HepG2 (cell line): ENCODE results near the gene HSD3B7. TPM values are rescaled to one million over a fixed set of nuclear protein-coding genes. Genes with fewer than 3 reads are reported as not detected.

Source experiments
- BCL6 ChIP-seq: IDR thresholded peaks from 2 replicates; pipeline ENCODE4 v1.6.1; 2016; ENCODE audit warnings: missing genetic modification reagents, missing compliant biosample characterization
- BORCS8-MEF2B ChIP-seq: sonication (generic); formaldehyde crosslinking; IDR thresholded peaks from 2 replicates; pipeline ENCODE4 v1.8.0; 2022; ENCODE audit warnings: mild to moderate bottlenecking, missing genetic modification reagents
- ELF1 ChIP-seq: sonication (generic); formaldehyde crosslinking; IDR thresholded peaks from 2 replicates; pipeline ENCODE4 v1.4.0; 2020; ENCODE audit warnings: missing genetic modification reagents
- GATAD2A ChIP-seq: IDR thresholded peaks from 2 replicates; pipeline ENCODE4 v1.6.1; 2016
- HDAC6 ChIP-seq: fragments of 200-600 bp; sonication (generic); IDR thresholded peaks from 2 replicates; pipeline ENCODE4 v1.7.0; 2017; ENCODE audit warnings: mild to moderate bottlenecking, antibody characterized with exemption, low read length, low read depth
- KDM5A ChIP-seq: fragments of 200-600 bp; sonication (generic); IDR thresholded peaks from 2 replicates; pipeline ENCODE4 v1.7.0; 2018; ENCODE audit warnings: antibody characterized with exemption, mild to moderate bottlenecking, low read length, borderline replicate concordance
- MNT ChIP-seq: fragments of 450-650 bp; IDR thresholded peaks from 2 replicates; pipeline ENCODE4 v1.6.1; 2016
- MXD1 ChIP-seq: sonication (generic); formaldehyde crosslinking; IDR thresholded peaks from 2 replicates; pipeline ENCODE4 v1.4.0; 2020; ENCODE audit warnings: mild to moderate bottlenecking, missing genetic modification reagents
- NCOA2 ChIP-seq: sonication (generic); formaldehyde crosslinking; IDR thresholded peaks from 2 replicates; pipeline ENCODE4 v1.8.0; 2022; ENCODE audit warnings: inconsistent platforms
- REL ChIP-seq: sonication (generic); formaldehyde crosslinking; conservative IDR thresholded peaks from 2 replicates; pipeline ENCODE4 v1.8.0; 2022; ENCODE audit warnings: mild to moderate bottlenecking, missing genetic modification reagents, moderate library complexity
- RORA ChIP-seq: sonication (generic); formaldehyde crosslinking; IDR thresholded peaks from 2 replicates; pipeline ENCODE4 v1.5.0; 2020; ENCODE audit warnings: mild to moderate bottlenecking, missing genetic modification reagents, moderate library complexity
- SALL2 ChIP-seq: sonication (generic); formaldehyde crosslinking; IDR thresholded peaks from 2 replicates; pipeline ENCODE4 v1.8.1; 2023; ENCODE audit warnings: mild to moderate bottlenecking, missing genetic modification reagents, inconsistent platforms
- SNRNP70 ChIP-seq: fragments of 200-400 bp; formaldehyde crosslinking; IDR thresholded peaks from 2 replicates; pipeline ENCODE4 v1.6.1; 2017; ENCODE audit warnings: mild to moderate bottlenecking, low read depth, low read length, moderate library complexity
- SP140L ChIP-seq: sonication (generic); formaldehyde crosslinking; IDR thresholded peaks from 2 replicates; pipeline ENCODE4 v1.4.0; 2020; ENCODE audit warnings: missing genetic modification reagents, borderline replicate concordance
- TEF ChIP-seq: sonication (generic); formaldehyde crosslinking; IDR thresholded peaks from 2 replicates; pipeline ENCODE4 v1.5.0; 2020; ENCODE audit warnings: missing genetic modification reagents
- TMF1 ChIP-seq: sonication (generic); formaldehyde crosslinking; IDR thresholded peaks from 2 replicates; pipeline ENCODE4 v1.8.1; 2022; ENCODE audit warnings: low read depth, missing genetic modification reagents
- U2AF1 ChIP-seq: fragments of 200-400 bp; formaldehyde crosslinking; optimal IDR thresholded peaks from 2 replicates; pipeline ENCODE3; 2017; ENCODE audit warnings: mild to moderate bottlenecking, low read depth, low read length
- ZBTB49 ChIP-seq: sonication (generic); formaldehyde crosslinking; IDR thresholded peaks from 2 replicates; pipeline ENCODE4 v1.4.0; 2020; ENCODE audit warnings: missing genetic modification reagents, borderline replicate concordance
- ZBTB7B ChIP-seq: sonication (generic); formaldehyde crosslinking; IDR thresholded peaks from 2 replicates; pipeline ENCODE4 v1.4.0; 2020; ENCODE audit warnings: missing genetic modification reagents
- ZC3H13 ChIP-seq: sonication (generic); formaldehyde crosslinking; IDR thresholded peaks from 2 replicates; pipeline ENCODE4 v1.8.1; 2023; ENCODE audit warnings: mild to moderate bottlenecking, missing genetic modification reagents, moderate library complexity
- ZIK1 ChIP-seq: sonication (generic); formaldehyde crosslinking; IDR thresholded peaks from 2 replicates; pipeline ENCODE4 v1.5.0; 2020; ENCODE audit warnings: mild to moderate bottlenecking, low read depth, missing genetic modification reagents, borderline replicate concordance
- ZNF30 ChIP-seq: sonication (generic); formaldehyde crosslinking; IDR thresholded peaks from 2 replicates; pipeline ENCODE4 v1.5.0; 2020; ENCODE audit warnings: mild to moderate bottlenecking, missing genetic modification reagents
- ZNF331 ChIP-seq: sonication (generic); formaldehyde crosslinking; IDR thresholded peaks from 2 replicates; pipeline ENCODE4 v1.4.0; 2020; ENCODE audit warnings: missing genetic modification reagents
- ZNF572 ChIP-seq: sonication (generic); formaldehyde crosslinking; IDR thresholded peaks from 2 replicates; pipeline ENCODE4 v1.5.1; 2020; ENCODE audit warnings: mild to moderate bottlenecking, missing genetic modification reagents
- ZNF780A ChIP-seq: sonication (generic); formaldehyde crosslinking; IDR thresholded peaks from 2 replicates; pipeline ENCODE4 v1.8.0; 2022; ENCODE audit warnings: mild to moderate bottlenecking, missing genetic modification reagents, moderate library complexity
- ZNF841 ChIP-seq: sonication (generic); formaldehyde crosslinking; IDR thresholded peaks from 2 replicates; pipeline ENCODE4 v1.8.1; 2023; ENCODE audit warnings: missing genetic modification reagents, borderline replicate concordance
- polyA plus RNA-seq, 8 experiments: library from polyadenylated mRNA; depleted of rRNA in 3 of 8; stranded (reverse) in 7 of 8; unstranded in 1 of 8; fragments of >200 nt; fragmentation: Illumina TruSeq in 4 of 8; extraction: Trizol in 4 of 8; gene quantifications; 2 replicates each; pipeline versions ENCODE4 v1.2.1 to v1.2.3, GENCODE V29; 2011 to 2016; ENCODE audit warnings: low read depth in 4 of 8, missing spikeins in 1 of 8, mixed read lengths in 1 of 8; ENCODE audit not compliant: insufficient read depth in 1 of 8
- total RNA-seq, 5 experiments: library from RNA; depleted of rRNA; stranded (reverse); fragments of >200 nt; fragmentation: Illumina TruSeq; extraction: Trizol; gene quantifications; 2 replicates each; pipeline ENCODE4 v1.2.3, GENCODE V29; 2016; ENCODE audit warnings: low read depth in 1 of 5

Gene HSD3B7
- total and polyA plus RNA-seq, 2 of the 13 experiments (the other 11 are each of a cell fraction or from before 2014, with no cell fraction given) = 32.9 to 69.7 TPM

- TF ChIP-seq ZBTB49 (CRISPR knock-in tag) = 0 out of 2 replicates have a peak, but pooled peaks have one; percentile 1
- peak; percentile 50; the same call in 1 of the 2 replicates for TF ChIP-seq MNT
- TF ChIP-seq HDAC6 = no peak
- TF ChIP-seq ZNF331 (CRISPR knock-in tag) = peak; percentile 93
- TF ChIP-seq SNRNP70 = no peak
- no peak; the same call in 1 of the 2 replicates for TF ChIP-seq TEF (CRISPR knock-in tag)
- 0 out of 2 replicates have a peak, but pooled peaks have one; percentile 13 for TF ChIP-seq KDM5A
- TF ChIP-seq U2AF1 = no peak
- TF ChIP-seq ZNF30 (CRISPR knock-in tag) = no peak
- TF ChIP-seq RORA (CRISPR knock-in tag) = no peak
- no peak for TF ChIP-seq ZNF841
- TF ChIP-seq ZC3H13 (CRISPR knock-in tag) = peak; percentile 89; the same call in 1 of the 2 replicates
- TF ChIP-seq SP140L (CRISPR knock-in tag) = 0 out of 2 replicates have a peak, but pooled peaks have one; percentile 70
- peak; percentile 90 for TF ChIP-seq GATAD2A
- no peak; the same call in 1 of the 2 replicates for TF ChIP-seq REL
- TF ChIP-seq BCL6 = no peak; the same call in none of the 2 replicates
- peak; percentile 92 for TF ChIP-seq ELF1 (CRISPR knock-in tag)
- peak; percentile 77 for TF ChIP-seq TMF1 (CRISPR knock-in tag)
- TF ChIP-seq NCOA2 (CRISPR knock-in tag) = peak; percentile 72
- TF ChIP-seq ZNF780A (CRISPR knock-in tag) = peak; percentile 46; the same call in 1 of the 2 replicates
- peak; percentile 87 for TF ChIP-seq BORCS8-MEF2B
- peak; percentile 84 for TF ChIP-seq ZBTB7B (CRISPR knock-in tag)
- no peak; the same call in 1 of the 2 replicates for TF ChIP-seq ZNF572
- TF ChIP-seq MXD1 (CRISPR knock-in tag) = peak; percentile 37; the same call in 1 of the 2 replicates
- TF ChIP-seq ZIK1 = peak; percentile 43; the same call in 1 of the 2 replicates
- 0 out of 2 replicates have a peak, but pooled peaks have one; percentile 48 for TF ChIP-seq SALL2
Observed at GRCh38 chr16:30949650-30950515, 35.1 kb upstream of the HSD3B7 start (continued).
